HepG2 (cell line): ENCODE data around the gene ATP2A3. TPM values are rescaled to one million over a fixed set of nuclear protein-coding genes. Genes with fewer than 3 reads are reported as not detected.

Experiments
- ATAC-seq: fragments of 200-7000 bp; cut with Tn5 transposase; 3 replicates; pipeline ENCODE4 v1.9.1; 2020; ENCODE audit warnings: mild to moderate bottlenecking, moderate library complexity
- BruUV-seq: library from RNA; stranded (reverse); fragments of 400-500 nt; replicated peaks from 2 replicates; lab custom pipeline; 2021; lab: Mats Ljungman, UMichigan
- CTCF ChIA-PET: fragments of 300-600 bp; formaldehyde crosslinking; extraction: SDS; loops from one replicate; lab custom pipeline; 2021; ENCODE audit warnings: low total read pairs, inconsistent platforms, low intra/inter-chr PET ratio; lab: Yijun Ruan, JAX
- POLR2A ChIA-PET: fragments of 350-600 bp; sonication (Branson Sonifier 250); formaldehyde crosslinking; loops from one replicate; lab custom pipeline; 2020; ENCODE audit warnings: antibody characterized with exemption, inconsistent platforms; lab: Yijun Ruan, JAX
- DNase-seq: peaks from one replicate; pipeline ENCODE4 v3.0.0-alpha.2; 2015; ENCODE audit warnings: low spot score
- FAIRE-seq: peaks from 3 replicates; lab custom pipeline; 2011; peaks lifted over from hg19 to GRCh38; lab: Jason Lieb, UNC
- H2AFZ ChIP-seq: one replicate; pipeline ENCODE4 v1.6.1; 2011; ENCODE audit warnings: low read length, inconsistent platforms
- H3K27ac ChIP-seq: fragments of 300-600 bp; 3 replicates; pipeline ENCODE4 v1.8.0; 2011; ENCODE audit warnings: mixed run types, mild to moderate bottlenecking, mixed read lengths, low read length, inconsistent platforms; ENCODE audit not compliant: insufficient read depth; ENCODE audit errors: extremely low read length
- H3K27me3 ChIP-seq, 2 experiments: fragments of 200-600 bp in 1 of 2; 2 replicates in 1 of 2; 3 replicates in 1 of 2; pipeline versions ENCODE4 v1.6.0 to v1.8.0; 2011; ENCODE audit warnings: low read length in 2 of 2, mild to moderate bottlenecking in 2 of 2, moderate library complexity in 2 of 2, inconsistent platforms in 1 of 2; ENCODE audit not compliant: insufficient read depth in 2 of 2, control insufficient read depth in 1 of 2
- H3K36me3 ChIP-seq, 2 experiments: fragments of 200-600 bp in 1 of 2; replicated peaks in 1 of 2; 2 replicates in 1 of 2; 3 replicates in 1 of 2; pipeline versions ENCODE4 v1.5.1 to v1.8.0; 2011; ENCODE audit warnings: low read length in 2 of 2, inconsistent platforms in 1 of 2; ENCODE audit not compliant: insufficient read depth in 2 of 2, control insufficient read depth in 1 of 2
- H3K4me1 ChIP-seq: 2 replicates; pipeline ENCODE4 v1.5.1; 2012; ENCODE audit warnings: low read length, inconsistent platforms; ENCODE audit not compliant: insufficient read depth
- H3K4me2 ChIP-seq: 2 replicates; pipeline ENCODE4 v1.6.0; 2011; ENCODE audit warnings: low read depth, low read length, inconsistent platforms
- H3K4me3 ChIP-seq, 3 experiments: fragments of 200-600 bp in 1 of 3; sonication (generic), shearing (Covaris generic) in 1 of 3; replicated peaks in 1 of 3; 2 replicates each; pipeline ENCODE4 v1.5.1; 2011 to 2016; ENCODE audit warnings: low read length in 3 of 3, inconsistent platforms in 2 of 3, low read depth in 2 of 3, mild to moderate bottlenecking in 2 of 3, control low read depth in 1 of 3, mixed read lengths in 1 of 3; ENCODE audit not compliant: insufficient read depth in 1 of 3
- H3K79me2 ChIP-seq: one replicate; pipeline ENCODE4 v1.6.1; 2011; ENCODE audit warnings: low read length, inconsistent platforms; ENCODE audit not compliant: insufficient read depth
- H3K9ac ChIP-seq: 2 replicates; pipeline ENCODE4 v1.6.0; 2011; ENCODE audit warnings: mild to moderate bottlenecking, low read depth, low read length, inconsistent platforms; ENCODE audit not compliant: insufficient read depth
- H3K9me3 ChIP-seq: 2 replicates; pipeline ENCODE4 v1.5.1; 2012; ENCODE audit warnings: mild to moderate bottlenecking, low read length
- H4K20me1 ChIP-seq: 2 replicates; pipeline ENCODE4 v1.6.0; 2011; ENCODE audit warnings: inconsistent platforms, mild to moderate bottlenecking, low read length, moderate library complexity; ENCODE audit not compliant: insufficient read depth
- HDAC2 ChIP-seq: sonication (generic); formaldehyde crosslinking; IDR thresholded peaks from 2 replicates; pipeline ENCODE4 v1.4.0; 2020; ENCODE audit warnings: missing genetic modification reagents
- SPEN ChIP-seq: sonication (generic); formaldehyde crosslinking; IDR thresholded peaks from 2 replicates; pipeline ENCODE4 v1.5.1; 2020; ENCODE audit warnings: low read depth, mild to moderate bottlenecking, missing genetic modification reagents
- SRF ChIP-seq: IDR thresholded peaks from 2 replicates; pipeline ENCODE4 v1.6.1; 2011; ENCODE audit warnings: mild to moderate bottlenecking, low read depth, low read length, moderate library complexity
- THAP9 ChIP-seq: sonication (generic); formaldehyde crosslinking; IDR thresholded peaks from 2 replicates; pipeline ENCODE4; 2020; ENCODE audit warnings: missing genetic modification reagents, mild to moderate bottlenecking, borderline replicate concordance
- ZNF138 ChIP-seq: sonication (generic); formaldehyde crosslinking; IDR thresholded peaks from 2 replicates; pipeline ENCODE4 v1.5.0; 2020; ENCODE audit warnings: mild to moderate bottlenecking, low read depth, missing genetic modification reagents
- ZNF296 ChIP-seq: sonication (generic); formaldehyde crosslinking; conservative IDR thresholded peaks from 2 replicates; pipeline ENCODE4 v1.5.0; 2020; ENCODE audit warnings: mild to moderate bottlenecking, missing genetic modification reagents
- ZNF510 ChIP-seq: sonication (generic); formaldehyde crosslinking; IDR thresholded peaks from 2 replicates; pipeline ENCODE4 v1.4.0; 2020; ENCODE audit warnings: low read depth, mild to moderate bottlenecking, missing genetic modification reagents
- WGBS: methylation state at CpG from one replicate; pipeline ENCODE4 v1.1.6; 2017; ENCODE audit warnings: low lambda C conversion rate; 5-methylcytosine and 5-hydroxymethylcytosine counted together
- in situ Hi-C: cut with HindIII; loops from 2 replicates; pipeline ENCODE4 v1.10.0; 2017; ENCODE audit warnings: low pct_unique_long_range_greater_than_20kb; ENCODE audit not compliant: extremely low pct_ligation_motif_present
- intact Hi-C: fragments of 100-400 bp; cut with micrococcal nuclease; formaldehyde crosslinking; loops from one replicate; pipeline ENCODE4 v1.10.0; 2022; ENCODE audit not compliant: unreplicated experiment
- polyA plus RNA-seq, 8 experiments: library from polyadenylated mRNA; depleted of rRNA in 3 of 8; stranded (reverse) in 7 of 8; unstranded in 1 of 8; fragments of >200 nt; fragmentation: Illumina TruSeq in 4 of 8; extraction: Trizol in 4 of 8; gene quantifications; 2 replicates each; pipeline versions ENCODE4 v1.2.1 to v1.2.3, GENCODE V29; 2011 to 2016; ENCODE audit warnings: low read depth in 4 of 8, missing spikeins in 1 of 8, mixed read lengths in 1 of 8; ENCODE audit not compliant: insufficient read depth in 1 of 8
- total RNA-seq, 5 experiments: library from RNA; depleted of rRNA; stranded (reverse); fragments of >200 nt; fragmentation: Illumina TruSeq; extraction: Trizol; gene quantifications; 2 replicates each; pipeline ENCODE4 v1.2.3, GENCODE V29; 2016; ENCODE audit warnings: low read depth in 1 of 5

ATP2A3 gene
- total and polyA plus RNA-seq, 2 of the 13 experiments (the other 11 are each of a cell fraction or from before 2014, with no cell fraction given), result 0.07 TPM; not detected in 1

DNA sequence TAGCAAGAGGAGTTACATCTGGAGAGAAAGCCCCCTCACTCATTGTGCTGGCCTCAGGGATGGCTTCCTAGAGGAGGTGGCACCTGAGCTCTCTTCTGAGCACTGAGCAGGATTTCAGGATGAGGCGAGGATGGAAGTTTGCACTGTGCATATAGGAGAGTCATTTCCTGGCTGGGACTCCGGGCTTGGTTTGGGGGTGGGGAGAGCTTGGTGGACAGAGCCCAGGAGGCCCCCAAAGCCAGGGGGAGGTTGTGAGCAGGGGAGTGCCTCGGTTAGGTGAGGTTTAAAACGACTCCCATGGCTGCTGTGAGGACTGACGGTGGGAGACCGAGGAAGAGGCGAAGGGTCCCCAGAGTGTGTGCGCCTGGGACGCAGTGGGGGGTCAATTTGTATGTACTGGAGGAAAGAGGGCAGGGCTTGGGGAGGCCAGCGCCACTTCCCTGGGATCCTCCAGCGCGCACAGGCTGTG lies 72.6 kb downstream of the ATP2A3 start:
- WGBS, result 40% methylated on average over 9 of the region's 12 CpGs
- Histone ChIP-seq H3K4me3 (peak overlapping the region; percentile 51 to 77 (median 70); a peak in 5 of 6 replicates), H3K9me3 (no peaks in the 10 kb centered on the region), H2AFZ (no peak overlapping the region), H3K27ac (no peak overlapping the region), H3K27me3 (peaks cover 0 to 7% of the 10 kb centered on the region in 2 experiments; a peak in 1 of 5 replicates), H3K79me2 (no peaks in the 10 kb centered on the region), H4K20me1 (no peaks in the 10 kb centered on the region), H3K9ac (peak overlapping the region; percentile 39; the same call in 1 of the 2 replicates), H3K4me2 (peak overlapping the region; percentile 90), H3K4me1 (peaks cover 30% of the 10 kb centered on the region), H3K36me3 (no peaks in the 10 kb centered on the region)
- CTCF ChIA-PET, result no interaction called here
- in situ Hi-C loops (no loop called here), intact Hi-C loops (no loop called here)
- POLR2A ChIA-PET, result interaction anchor here (1.7 kb wide), 1 partner anchor 46 kb away, joined by 3 read pairs; no protein-coding TSS in a partner anchor
- FAIRE-seq, result no peak
- BruUV-seq, result no TSS peak
- no peak for DNase-seq
- ATAC-seq, result no peak
- TF ChIP-seq THAP9 (CRISPR knock-in tag) (no peak), ZNF138 (no peak), ZNF510 (CRISPR knock-in tag) (0 out of 2 replicates have a peak, but pooled peaks have one; percentile 24), SPEN (CRISPR knock-in tag) (no peak), ZNF296 (no peak), HDAC2 (no peak), SRF (no peak)
